ENCODE measurements around the gene CRHR1.

CRHR1 gene

GRCh38 chr17:45771271-45771959 lies 12.7 kb upstream of the CRHR1 start:
- DNase-seq (ENCODE audit: low read depth): no peak
- TF ChIP-seq POLR2A (IDR thresholded peaks at IDR 0.05; ENCODE audit: extremely low read depth, insufficient read length): no peak
- H3K4me3 ChIP-seq (ENCODE audit: low read depth, low read length): no peak overlapping the region

- no peak for TF ChIP-seq POLR2A (IDR thresholded peaks at IDR 0.05; ENCODE audit: extremely low read depth, insufficient read length)
- TF ChIP-seq CTCF (IDR thresholded peaks at IDR 0.05; ENCODE audit: low read depth, low read length): no peak
- TF ChIP-seq MYC (IDR thresholded peaks at IDR 0.05; ENCODE audit: low read depth, low read length): no peak
- no peak for TF ChIP-seq MAX (IDR thresholded peaks at IDR 0.05; ENCODE audit: low read depth, low read length)
- no peak overlapping the region for H3K4me3 ChIP-seq (ENCODE audit: low read depth, low read length)
- DNase-seq (ENCODE audit: low read depth): no peak
Observed at GRCh38 chr17:45775148-45775547, 9.0 kb upstream of the CRHR1 start.

GRCh38 chr17:45775576-45776011 lies 8.5 kb upstream of the CRHR1 start:
- H3K4me3 ChIP-seq (ENCODE audit: low read depth, low read length): no peak overlapping the region
- DNase-seq (ENCODE audit: low read depth): no peak
- TF ChIP-seq MYC (IDR thresholded peaks at IDR 0.05; ENCODE audit: low read depth, low read length): no peak
- no peak for TF ChIP-seq CTCF (IDR thresholded peaks at IDR 0.05; ENCODE audit: low read depth, low read length)
- TF ChIP-seq POLR2A (IDR thresholded peaks at IDR 0.05; ENCODE audit: extremely low read depth, insufficient read length): no peak
- no peak for TF ChIP-seq MAX (IDR thresholded peaks at IDR 0.05; ENCODE audit: low read depth, low read length)

- no peak for DNase-seq (ENCODE audit: low read depth)
- TF ChIP-seq MAX (IDR thresholded peaks at IDR 0.05; ENCODE audit: low read depth, low read length) (no peak), CTCF (IDR thresholded peaks at IDR 0.05; ENCODE audit: low read depth, low read length) (no peak), MYC (IDR thresholded peaks at IDR 0.05; ENCODE audit: low read depth, low read length) (no peak), POLR2A (IDR thresholded peaks at IDR 0.05; ENCODE audit: extremely low read depth, insufficient read length) (no peak)
Observed at GRCh38 chr17:45776896-45777295, 7.2 kb upstream of the CRHR1 start.

GRCh38 chr17:45777388-45777787 lies 6.7 kb upstream of the CRHR1 start:
- no peak for TF ChIP-seq MYC (IDR thresholded peaks at IDR 0.05; ENCODE audit: low read depth, low read length)
- no peak for TF ChIP-seq POLR2A (IDR thresholded peaks at IDR 0.05; ENCODE audit: extremely low read depth, insufficient read length)
- TF ChIP-seq MAX (IDR thresholded peaks at IDR 0.05; ENCODE audit: low read depth, low read length): no peak
- TF ChIP-seq CTCF (IDR thresholded peaks at IDR 0.05; ENCODE audit: low read depth, low read length): no peak
- no peak overlapping the region for H3K4me3 ChIP-seq (ENCODE audit: low read depth, low read length)
- DNase-seq (ENCODE audit: low read depth): no peak

More at GRCh38 chr17:45776896-45777295, 7.2 kb upstream of the CRHR1 start:
- no peak overlapping the region for H3K4me3 ChIP-seq (ENCODE audit: low read depth, low read length)

GRCh38 chr17:45780921-45781320 lies 3.2 kb upstream of the CRHR1 start:
- DNase-seq (ENCODE audit: low read depth): no peak
- H3K4me3 ChIP-seq (ENCODE audit: low read depth, low read length): no peak overlapping the region
- TF ChIP-seq MYC (IDR thresholded peaks at IDR 0.05; ENCODE audit: low read depth, low read length) (no peak), POLR2A (IDR thresholded peaks at IDR 0.05; ENCODE audit: extremely low read depth, insufficient read length) (no peak), CTCF (IDR thresholded peaks at IDR 0.05; ENCODE audit: low read depth, low read length) (no peak), MAX (IDR thresholded peaks at IDR 0.05; ENCODE audit: low read depth, low read length) (no peak)
